A549 (cell line): Measurements from ENCODE around the gene ALOX5.

Experiments
- CBX2 ChIP-seq: fragments of 200-600 bp; sonication (generic); IDR thresholded peaks from 2 replicates; pipeline ENCODE4 v1.6.1; 2016; ENCODE audit warnings: low read depth, mild to moderate bottlenecking, borderline replicate concordance
- CEBPB ChIP-seq, 2 experiments: fragments of >200 bp in 1 of 2; sonication (Bioruptor Twin) in 1 of 2; formaldehyde crosslinking in 1 of 2; IDR thresholded peaks; 2 replicates each; pipeline ENCODE4 v1.6.1; 2012 to 2016
- JUN ChIP-seq, 2 experiments: fragments of >200 bp; sonication (Bioruptor Twin); formaldehyde crosslinking; IDR thresholded peaks; 2 replicates in 1 of 2; 3 replicates in 1 of 2; pipeline ENCODE4 v1.6.1; 2016 to 2017
- POLR2AphosphoS2 ChIP-seq: conservative IDR thresholded peaks from 2 replicates; pipeline ENCODE4 v1.6.1; 2012; ENCODE audit warnings: low read length, improper control_type of control experiment, inconsistent platforms
- RAD21 ChIP-seq, 2 experiments: fragments of >200 bp in 1 of 2; sonication (Bioruptor Twin) in 1 of 2; formaldehyde crosslinking in 1 of 2; IDR thresholded peaks in 1 of 2; conservative IDR thresholded peaks in 1 of 2; 2 replicates in 1 of 2; 3 replicates in 1 of 2; pipeline ENCODE4 v1.6.1; 2012 to 2018; ENCODE audit warnings: inconsistent platforms in 1 of 2
- SREBF2 ChIP-seq: fragments of 450-650 bp; IDR thresholded peaks from 2 replicates; pipeline ENCODE4 v1.6.1; 2014; ENCODE audit warnings: mild to moderate bottlenecking, moderate library complexity
- TF ChIP-seq, protein P1 (sequence below): fragments of >200 bp; sonication (Bioruptor Twin); formaldehyde crosslinking; IDR thresholded peaks from 3 replicates; pipeline ENCODE4 v1.5.1; 2016
- TF ChIP-seq, protein P2 (sequence below): IDR thresholded peaks from 2 replicates; pipeline ENCODE4 v1.6.1; 2012

DNA sequence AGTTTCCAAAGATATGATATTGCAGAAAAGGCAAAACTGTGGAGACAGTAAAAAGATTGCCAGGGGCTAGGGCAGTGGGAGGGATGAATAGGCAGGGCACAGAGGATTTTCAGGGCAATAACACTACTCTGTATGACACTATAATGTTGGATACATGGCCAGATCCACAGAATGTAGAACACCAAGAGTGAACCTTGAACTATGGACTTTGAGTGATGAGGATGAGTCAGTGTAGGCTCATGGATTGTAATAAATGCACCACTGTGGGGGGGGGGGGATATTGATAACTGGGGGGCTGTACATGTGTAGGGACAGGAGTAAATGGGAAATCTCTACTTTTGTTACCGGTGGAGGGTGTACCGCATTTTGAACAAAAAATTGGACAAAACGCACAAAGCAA, 77.4 kb downstream of the ALOX5 start:
- TF ChIP-seq CBX2 (no peak), RAD21 (conservative IDR thresholded peaks at IDR 0.05 in 1 of 2, IDR thresholded peaks at IDR 0.05 in 1 of 2) (no peak), POLR2AphosphoS2 (no peak), CEBPB (IDR thresholded peaks at IDR 0.05) (no peak), SREBF2 (no peak), JUN (IDR thresholded peaks at IDR 0.05) (no peak)
- TF ChIP-seq, protein P1, sequence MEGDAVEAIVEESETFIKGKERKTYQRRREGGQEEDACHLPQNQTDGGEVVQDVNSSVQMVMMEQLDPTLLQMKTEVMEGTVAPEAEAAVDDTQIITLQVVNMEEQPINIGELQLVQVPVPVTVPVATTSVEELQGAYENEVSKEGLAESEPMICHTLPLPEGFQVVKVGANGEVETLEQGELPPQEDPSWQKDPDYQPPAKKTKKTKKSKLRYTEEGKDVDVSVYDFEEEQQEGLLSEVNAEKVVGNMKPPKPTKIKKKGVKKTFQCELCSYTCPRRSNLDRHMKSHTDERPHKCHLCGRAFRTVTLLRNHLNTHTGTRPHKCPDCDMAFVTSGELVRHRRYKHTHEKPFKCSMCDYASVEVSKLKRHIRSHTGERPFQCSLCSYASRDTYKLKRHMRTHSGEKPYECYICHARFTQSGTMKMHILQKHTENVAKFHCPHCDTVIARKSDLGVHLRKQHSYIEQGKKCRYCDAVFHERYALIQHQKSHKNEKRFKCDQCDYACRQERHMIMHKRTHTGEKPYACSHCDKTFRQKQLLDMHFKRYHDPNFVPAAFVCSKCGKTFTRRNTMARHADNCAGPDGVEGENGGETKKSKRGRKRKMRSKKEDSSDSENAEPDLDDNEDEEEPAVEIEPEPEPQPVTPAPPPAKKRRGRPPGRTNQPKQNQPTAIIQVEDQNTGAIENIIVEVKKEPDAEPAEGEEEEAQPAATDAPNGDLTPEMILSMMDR: no peak
- TF ChIP-seq, protein P2, sequence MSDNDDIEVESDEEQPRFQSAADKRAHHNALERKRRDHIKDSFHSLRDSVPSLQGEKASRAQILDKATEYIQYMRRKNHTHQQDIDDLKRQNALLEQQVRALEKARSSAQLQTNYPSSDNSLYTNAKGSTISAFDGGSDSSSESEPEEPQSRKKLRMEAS: no peak
